Caco-2 (cell line): Measurements from ENCODE around the gene ING1. TPM values are rescaled to one million over a fixed set of nuclear protein-coding genes. Genes with fewer than 3 reads are reported as not detected.

Experiments used
- BruUV-seq: library from RNA; stranded (reverse); fragments of 400-500 nt; replicated peaks from 2 replicates; lab custom pipeline; 2021; lab: Mats Ljungman, UMichigan
- CTCF ChIA-PET: fragments of 300-600 bp; sonication (Branson Sonifier 250); formaldehyde crosslinking; loops from one replicate; lab custom pipeline; 2022; ENCODE audit warnings: antibody characterized with exemption; lab: Charles Lee
- POLR2A ChIA-PET: fragments of 300-600 bp; sonication (Branson Sonifier 250); formaldehyde crosslinking; loops from one replicate; lab custom pipeline; 2022; ENCODE audit warnings: antibody characterized with exemption; lab: Charles Lee
- DNase-seq, 2 experiments: peaks; one replicate each; pipeline versions ENCODE4 v3.0.0 to v3.0.0-alpha.2; 2020 to 2022
- H3K27me3 ChIP-seq: replicated peaks from 2 replicates; pipeline ENCODE4 v1.6.0; 2011; ENCODE audit warnings: low read length; ENCODE audit not compliant: control insufficient read depth, insufficient read depth
- H3K36me3 ChIP-seq: 2 replicates; pipeline ENCODE4 v1.5.1; 2011; ENCODE audit warnings: low read length; ENCODE audit not compliant: control insufficient read depth, insufficient read depth
- H3K4me1 ChIP-seq: fragments of 250-450 bp; sonication (Bioruptor Pico); 2 replicates; pipeline ENCODE4 v1.5.1; 2020; ENCODE audit warnings: mild to moderate bottlenecking
- H3K4me3 ChIP-seq: 2 replicates; pipeline ENCODE4 v1.5.1; 2011; ENCODE audit warnings: low read depth, mild to moderate bottlenecking, control low read depth, low read length
- H3K9me3 ChIP-seq: fragments of 250-450 bp; sonication (Bioruptor Pico); 2 replicates; pipeline ENCODE4 v1.5.1; 2020; ENCODE audit warnings: mild to moderate bottlenecking, moderate library complexity
- H3K27ac Mint-ChIP-seq: one replicate; pipeline ENCODE4 v1.8.0; 2022; ENCODE audit warnings: mixed read lengths; ENCODE audit not compliant: unreplicated experiment
- H3K27me3 Mint-ChIP-seq: one replicate; pipeline ENCODE4 v1.8.0; 2022; ENCODE audit warnings: mixed read lengths; ENCODE audit not compliant: insufficient read depth, unreplicated experiment
- H3K36me3 Mint-ChIP-seq: one replicate; pipeline ENCODE4 v1.8.0; 2022; ENCODE audit warnings: mild to moderate bottlenecking, mixed read lengths; ENCODE audit not compliant: insufficient read depth, unreplicated experiment
- H3K4me1 Mint-ChIP-seq: one replicate; pipeline ENCODE4 v1.8.0; 2022; ENCODE audit warnings: low read depth, mixed read lengths; ENCODE audit not compliant: unreplicated experiment
- H3K4me3 Mint-ChIP-seq: one replicate; pipeline ENCODE4 v1.8.0; 2022; ENCODE audit warnings: mild to moderate bottlenecking, moderate library complexity, mixed read lengths; ENCODE audit not compliant: unreplicated experiment
- H3K9me3 Mint-ChIP-seq: one replicate; pipeline ENCODE4 v1.8.0; 2022; ENCODE audit warnings: mixed read lengths; ENCODE audit not compliant: unreplicated experiment
- intact Hi-C: fragments of 100-400 bp; cut with micrococcal nuclease; formaldehyde crosslinking; loops from one replicate; pipeline ENCODE4 v1.10.0; 2022; ENCODE audit not compliant: unreplicated experiment
- total RNA-seq: library from RNA; stranded (reverse); gene quantifications from 2 replicates; pipeline ENCODE4 v1.2.3, GENCODE V29; 2022
- TF ChIP-seq, protein P1 (sequence below), 2 experiments: fragments of 200-600 bp in 1 of 2; IDR thresholded peaks; 1 replicate in 1 of 2; 2 replicates in 1 of 2; pipeline versions ENCODE4 v1.5.1 to v1.8.0; 2011 to 2022; ENCODE audit warnings: antibody characterized with exemption in 1 of 2, control low read depth in 1 of 2, inconsistent platforms in 1 of 2, low read depth in 1 of 2, low read length in 1 of 2, mild to moderate bottlenecking in 1 of 2, moderate library complexity in 1 of 2; ENCODE audit not compliant: insufficient read depth in 1 of 2, severe bottlenecking in 1 of 2, unreplicated experiment in 1 of 2

Gene ING1
- total RNA-seq, 1 experiment from 2014 or later: 17.9 TPM

DNA sequence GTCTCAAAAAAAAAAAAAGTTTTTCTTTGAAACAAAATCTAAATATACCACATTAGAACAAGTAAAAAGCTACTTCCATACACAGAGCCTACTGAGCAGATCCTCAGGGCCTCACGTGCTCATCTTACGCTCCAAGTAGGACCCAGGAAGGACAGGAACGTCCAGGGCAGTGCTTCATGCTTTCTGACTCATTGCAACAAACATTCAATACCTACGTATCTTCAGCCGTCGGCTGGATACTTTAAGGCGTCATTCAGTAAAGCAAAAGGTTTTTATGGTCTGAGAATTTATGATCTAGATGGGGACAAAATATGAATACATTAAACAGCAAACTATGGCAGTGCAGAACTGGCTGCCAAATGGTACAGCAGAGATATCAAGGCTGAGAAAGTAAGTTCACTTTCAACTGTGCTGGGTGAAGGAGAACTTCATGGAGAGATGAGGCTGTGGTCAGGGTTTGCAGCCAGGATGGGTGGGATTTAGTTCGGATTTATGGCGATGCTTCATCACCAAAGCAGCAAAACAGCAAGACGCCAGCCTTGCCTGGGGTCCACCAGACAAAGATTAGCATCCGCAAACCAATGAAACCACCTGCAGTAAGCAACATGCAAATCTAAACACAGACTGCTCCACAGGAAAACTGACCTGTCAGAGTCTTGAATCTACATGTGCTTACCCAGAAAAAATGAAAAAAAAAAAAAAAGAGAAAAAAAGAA, 28.0 kb upstream of the ING1 start:
- Histone ChIP-seq H3K9me3 (no peaks in the 10 kb centered on the region), H3K36me3 (peaks cover 2% of the 10 kb centered on the region), H3K4me3 (no peak overlapping the region), H3K4me1 (no peaks in the 10 kb centered on the region; the same call in 1 of the 2 replicates), H3K27me3 (no peaks in the 10 kb centered on the region)
- peaks cover 54% of the 10 kb centered on the region for H3K36me3 Mint-ChIP-seq
- peaks cover 6% of the 10 kb centered on the region for H3K4me1 Mint-ChIP-seq
- DNase-seq: no peak
- intact Hi-C loops: no loop called here
- ChIA-PET CTCF (no interaction called here), POLR2A (no interaction called here)
- no peaks in the 10 kb centered on the region for H3K27me3 Mint-ChIP-seq
- H3K27ac Mint-ChIP-seq: no peak overlapping the region
- no peaks in the 10 kb centered on the region for H3K9me3 Mint-ChIP-seq
- TF ChIP-seq, protein P1, sequence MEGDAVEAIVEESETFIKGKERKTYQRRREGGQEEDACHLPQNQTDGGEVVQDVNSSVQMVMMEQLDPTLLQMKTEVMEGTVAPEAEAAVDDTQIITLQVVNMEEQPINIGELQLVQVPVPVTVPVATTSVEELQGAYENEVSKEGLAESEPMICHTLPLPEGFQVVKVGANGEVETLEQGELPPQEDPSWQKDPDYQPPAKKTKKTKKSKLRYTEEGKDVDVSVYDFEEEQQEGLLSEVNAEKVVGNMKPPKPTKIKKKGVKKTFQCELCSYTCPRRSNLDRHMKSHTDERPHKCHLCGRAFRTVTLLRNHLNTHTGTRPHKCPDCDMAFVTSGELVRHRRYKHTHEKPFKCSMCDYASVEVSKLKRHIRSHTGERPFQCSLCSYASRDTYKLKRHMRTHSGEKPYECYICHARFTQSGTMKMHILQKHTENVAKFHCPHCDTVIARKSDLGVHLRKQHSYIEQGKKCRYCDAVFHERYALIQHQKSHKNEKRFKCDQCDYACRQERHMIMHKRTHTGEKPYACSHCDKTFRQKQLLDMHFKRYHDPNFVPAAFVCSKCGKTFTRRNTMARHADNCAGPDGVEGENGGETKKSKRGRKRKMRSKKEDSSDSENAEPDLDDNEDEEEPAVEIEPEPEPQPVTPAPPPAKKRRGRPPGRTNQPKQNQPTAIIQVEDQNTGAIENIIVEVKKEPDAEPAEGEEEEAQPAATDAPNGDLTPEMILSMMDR (IDR thresholded peaks at IDR 0.05; ENCODE audit: insufficient read depth in 1 of 2, low read depth in 1 of 2, low read length in 1 of 2, severe bottlenecking in 1 of 2, unreplicated experiment in 1 of 2): no peak
- H3K4me3 Mint-ChIP-seq: no peak overlapping the region
- no TSS peak for BruUV-seq

GRCh38 chr13:110687736-110688135, 25.8 kb upstream of the ING1 start:
- Histone ChIP-seq H3K36me3 (no peaks in the 10 kb centered on the region; the same call in 1 of the 2 replicates), H3K4me3 (no peak overlapping the region), H3K4me1 (no peaks in the 10 kb centered on the region; the same call in 1 of the 2 replicates), H3K27me3 (no peaks in the 10 kb centered on the region), H3K9me3 (no peaks in the 10 kb centered on the region)
- Mint-ChIP-seq H3K36me3 (peaks cover 57% of the 10 kb centered on the region), H3K27ac (no peak overlapping the region), H3K27me3 (no peaks in the 10 kb centered on the region), H3K4me1 (peaks cover 6% of the 10 kb centered on the region), H3K4me3 (no peak overlapping the region), H3K9me3 (no peaks in the 10 kb centered on the region)
- DNase-seq: no peak
- TF ChIP-seq, protein P1 (IDR thresholded peaks at IDR 0.05; ENCODE audit: insufficient read depth in 1 of 2, low read depth in 1 of 2, low read length in 1 of 2, severe bottlenecking in 1 of 2, unreplicated experiment in 1 of 2): no peak
- intact Hi-C loops: no loop called here
- CTCF ChIA-PET: no interaction called here
- BruUV-seq: no TSS peak
- POLR2A ChIA-PET: no interaction called here

GRCh38 chr13:110689041-110689440, 24.5 kb upstream of the ING1 start:
- BruUV-seq: no TSS peak
- intact Hi-C loops: no loop called here
- Mint-ChIP-seq H3K36me3 (peaks cover 60% of the 10 kb centered on the region), H3K9me3 (no peaks in the 10 kb centered on the region), H3K27ac (no peak overlapping the region), H3K27me3 (no peaks in the 10 kb centered on the region), H3K4me1 (peaks cover 6% of the 10 kb centered on the region), H3K4me3 (no peak overlapping the region)
- TF ChIP-seq, protein P1 (IDR thresholded peaks at IDR 0.05; ENCODE audit: insufficient read depth in 1 of 2, low read depth in 1 of 2, low read length in 1 of 2, severe bottlenecking in 1 of 2, unreplicated experiment in 1 of 2): no peak
- Histone ChIP-seq H3K27me3 (no peaks in the 10 kb centered on the region), H3K4me1 (no peaks in the 10 kb centered on the region; the same call in 1 of the 2 replicates), H3K9me3 (no peaks in the 10 kb centered on the region), H3K36me3 (no peaks in the 10 kb centered on the region; the same call in 1 of the 2 replicates), H3K4me3 (no peak overlapping the region)
- DNase-seq: no peak
- CTCF ChIA-PET: no interaction called here
- POLR2A ChIA-PET: no interaction called here
